Measurements from ENCODE around the gene RNF217.

Gene RNF217

DNA sequence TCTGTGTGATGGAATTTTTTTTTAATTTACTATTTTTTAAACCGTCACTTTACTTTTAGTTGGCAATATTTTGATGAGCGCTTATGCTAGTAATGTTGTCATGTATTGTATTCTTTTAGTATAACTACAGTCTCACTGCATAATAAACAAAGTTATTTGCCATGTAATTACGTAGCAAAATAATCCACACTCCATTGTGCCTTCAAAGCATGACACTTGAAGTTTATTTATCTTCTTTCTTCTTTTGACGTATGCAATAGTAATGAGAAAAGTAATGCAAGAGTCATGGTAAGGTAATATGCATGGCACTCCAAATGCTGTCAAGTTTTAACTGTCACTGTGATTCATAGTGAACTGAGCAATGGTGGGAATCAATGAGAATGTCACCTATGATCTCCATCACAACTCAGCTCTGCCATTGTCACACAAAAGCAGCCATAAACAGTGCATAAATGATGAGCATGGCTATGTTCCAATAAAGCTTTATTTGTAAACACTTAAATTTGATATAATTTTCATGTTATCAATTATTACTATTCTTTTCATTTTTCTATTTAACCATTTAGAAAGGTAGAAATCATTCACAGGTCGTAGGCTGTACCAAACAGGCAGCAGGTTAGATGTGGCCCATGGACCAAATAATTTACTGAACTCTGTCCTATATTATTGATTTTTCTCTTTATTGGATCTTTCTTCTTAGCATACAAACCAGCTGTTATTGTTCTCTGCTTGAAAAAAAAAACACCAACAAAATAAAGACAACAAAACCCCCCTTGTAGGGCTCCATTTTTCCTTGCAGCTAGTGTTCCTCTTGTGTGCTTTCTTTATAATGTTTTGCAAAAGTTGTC lies 27.1 kb downstream of the RNF217 start:
- no peak for DNase-seq (ENCODE audit: low read depth)

- no peak for DNase-seq (ENCODE audit: low read depth)
Measured at GRCh38 chr6:124990988-124991387, 28.8 kb downstream of the RNF217 start.

DNA sequence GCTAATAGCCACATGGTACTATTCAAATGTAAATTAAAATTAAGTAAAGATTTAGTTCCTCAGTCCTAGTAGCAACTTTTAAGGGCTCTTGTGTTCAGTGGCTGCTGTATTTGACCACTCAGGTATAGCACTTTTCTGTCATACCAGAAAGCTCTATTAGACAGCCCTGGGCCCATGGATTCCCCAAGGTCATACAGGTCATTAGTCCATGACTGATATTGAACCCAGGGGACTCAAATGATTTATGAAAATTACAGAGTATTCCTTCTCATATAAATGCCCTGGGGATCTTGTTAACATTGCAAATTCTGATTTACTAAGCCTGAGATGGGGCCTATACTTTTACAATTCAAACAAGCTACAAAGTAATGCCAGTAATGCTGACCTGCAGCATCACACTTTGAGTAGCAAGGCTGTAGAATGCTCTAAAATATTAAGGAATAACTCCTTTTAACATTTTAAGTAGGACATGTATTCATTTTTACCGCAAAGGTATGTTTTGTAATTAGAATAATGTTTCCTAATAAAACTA lies 29.6 kb downstream of the RNF217 start:
- DNase-seq (ENCODE audit: low read depth), result no peak

- DNase-seq (ENCODE audit: low read depth), result no peak
Measured at GRCh38 chr6:124993327-124993726, 31.1 kb downstream of the RNF217 start.

GRCh38 chr6:124994648-124995047 lies 32.4 kb downstream of the RNF217 start:
- no peak for DNase-seq (ENCODE audit: low read depth)

DNA sequence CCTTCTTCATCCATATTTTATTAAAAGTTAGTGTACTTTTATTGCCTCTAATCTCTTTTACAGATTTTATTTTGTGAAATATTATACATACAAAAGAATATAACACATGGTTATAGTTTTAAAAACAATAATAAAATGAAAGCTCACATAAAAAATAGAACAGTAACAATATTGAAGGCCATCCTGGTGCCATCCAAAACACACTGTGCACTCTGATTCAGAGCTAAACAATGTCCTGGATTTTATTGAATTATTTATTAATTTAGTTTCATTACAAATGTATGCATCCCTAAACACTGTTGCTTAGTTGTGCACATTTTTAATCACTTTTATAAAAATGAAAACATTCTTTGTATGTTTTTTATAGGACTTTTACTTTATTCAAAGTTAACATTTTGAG lies 32.9 kb downstream of the RNF217 start:
- DNase-seq (ENCODE audit: low read depth), result no peak

- DNase-seq (ENCODE audit: low read depth), result no peak
Measured at GRCh38 chr6:124995645-124996325, 33.5 kb downstream of the RNF217 start.

DNA sequence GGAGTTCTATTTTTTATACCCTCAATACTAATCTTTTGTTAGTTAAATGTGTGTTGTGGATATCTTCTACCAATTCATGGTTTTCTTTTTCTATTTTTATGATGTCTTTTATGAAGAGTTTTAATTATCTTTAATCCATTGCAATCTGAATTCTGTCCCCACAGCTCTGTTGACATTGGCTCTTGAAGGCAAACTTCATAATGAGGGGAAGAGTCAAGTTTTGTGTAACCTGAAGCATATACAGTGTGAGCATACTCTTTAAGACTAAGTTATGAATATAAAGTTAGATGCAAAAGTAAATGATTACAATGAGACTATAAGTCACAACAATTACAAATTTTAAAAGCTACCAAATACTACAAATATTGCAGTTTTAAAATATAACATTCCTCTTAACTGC lies 34.2 kb downstream of the RNF217 start:
- DNase-seq (ENCODE audit: low read depth), result no peak

GRCh38 chr6:124997196-124997875 lies 35.1 kb downstream of the RNF217 start:
- no peak for DNase-seq (ENCODE audit: low read depth)

GRCh38 chr6:124999105-124999764 lies 37.0 kb downstream of the RNF217 start:
- no peak for DNase-seq (ENCODE audit: low read depth)

- no peak for DNase-seq (ENCODE audit: low read depth)
Measured at GRCh38 chr6:125001684-125002405, 39.6 kb downstream of the RNF217 start.

- no peak for DNase-seq (ENCODE audit: low read depth)
Measured at GRCh38 chr6:125002406-125002741, 40.1 kb downstream of the RNF217 start.

DNA sequence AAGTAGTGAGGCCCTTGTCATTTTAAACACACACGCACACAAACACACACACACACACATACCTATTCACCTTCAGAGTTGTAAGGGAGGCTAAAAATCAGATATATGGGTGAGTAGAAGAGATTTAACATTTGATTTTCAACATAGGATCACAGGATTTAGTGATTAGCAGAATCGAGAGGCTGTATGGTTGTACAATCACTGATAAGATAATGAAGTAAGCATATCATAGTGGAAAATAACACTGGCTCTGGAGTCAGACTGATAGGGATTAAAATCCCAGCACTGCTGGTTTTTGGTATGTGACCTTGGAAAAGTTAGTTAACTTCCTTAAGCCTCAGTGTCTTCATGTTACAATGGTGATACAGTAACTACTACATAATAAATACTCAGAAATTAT lies 40.8 kb downstream of the RNF217 start:
- no peak for DNase-seq (ENCODE audit: low read depth)

GRCh38 chr6:125004198-125004597 lies 42.0 kb downstream of the RNF217 start:
- no peak for DNase-seq (ENCODE audit: low read depth)

- DNase-seq (ENCODE audit: low read depth), result no peak
Measured at GRCh38 chr6:125004797-125005595, 42.8 kb downstream of the RNF217 start.

DNA sequence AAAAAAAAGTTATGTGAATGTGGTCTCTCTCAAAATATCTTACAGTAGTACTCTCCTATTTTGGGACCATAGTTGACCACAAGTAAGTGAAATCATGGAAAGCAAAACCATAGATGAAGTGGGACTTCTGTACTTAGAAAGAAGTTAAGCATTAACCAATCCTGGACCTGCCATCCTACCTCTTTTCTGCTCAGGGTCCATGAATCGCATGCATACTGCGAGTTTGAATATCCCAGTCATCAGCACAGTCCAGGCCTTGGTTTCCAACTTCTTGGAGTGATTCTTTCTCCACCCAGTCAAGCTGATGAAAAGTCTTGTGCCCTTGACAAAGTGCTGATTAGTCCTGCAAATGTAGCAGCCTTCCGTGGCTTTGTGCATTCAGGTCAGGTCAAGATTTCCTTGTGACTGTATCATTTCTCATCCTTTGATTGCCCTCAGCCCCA lies 46.0 kb downstream of the RNF217 start:
- DNase-seq (ENCODE audit: low read depth), result no peak

GRCh38 chr6:125008957-125009356 lies 46.7 kb downstream of the RNF217 start:
- DNase-seq (ENCODE audit: low read depth), result no peak

DNA sequence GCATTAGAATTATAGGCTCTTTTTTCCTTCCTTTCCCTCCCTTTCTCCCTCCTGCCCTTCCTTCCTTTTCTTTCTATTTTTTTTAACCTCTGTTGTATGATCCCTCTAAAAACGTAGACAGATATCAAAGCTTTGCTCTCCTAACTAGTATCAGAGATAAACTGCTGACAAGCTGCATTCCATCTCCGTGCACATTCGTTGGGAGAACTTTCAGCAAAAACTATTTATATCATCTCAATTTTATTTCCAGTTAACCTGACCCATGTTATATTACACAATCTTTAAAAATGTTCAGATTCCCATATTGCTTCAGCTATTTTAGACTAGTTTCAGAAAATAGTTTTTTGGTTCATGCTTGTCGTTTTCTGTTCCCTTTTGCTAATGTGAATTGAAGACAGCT lies 47.3 kb downstream of the RNF217 start:
- no peak for DNase-seq (ENCODE audit: low read depth)

DNA sequence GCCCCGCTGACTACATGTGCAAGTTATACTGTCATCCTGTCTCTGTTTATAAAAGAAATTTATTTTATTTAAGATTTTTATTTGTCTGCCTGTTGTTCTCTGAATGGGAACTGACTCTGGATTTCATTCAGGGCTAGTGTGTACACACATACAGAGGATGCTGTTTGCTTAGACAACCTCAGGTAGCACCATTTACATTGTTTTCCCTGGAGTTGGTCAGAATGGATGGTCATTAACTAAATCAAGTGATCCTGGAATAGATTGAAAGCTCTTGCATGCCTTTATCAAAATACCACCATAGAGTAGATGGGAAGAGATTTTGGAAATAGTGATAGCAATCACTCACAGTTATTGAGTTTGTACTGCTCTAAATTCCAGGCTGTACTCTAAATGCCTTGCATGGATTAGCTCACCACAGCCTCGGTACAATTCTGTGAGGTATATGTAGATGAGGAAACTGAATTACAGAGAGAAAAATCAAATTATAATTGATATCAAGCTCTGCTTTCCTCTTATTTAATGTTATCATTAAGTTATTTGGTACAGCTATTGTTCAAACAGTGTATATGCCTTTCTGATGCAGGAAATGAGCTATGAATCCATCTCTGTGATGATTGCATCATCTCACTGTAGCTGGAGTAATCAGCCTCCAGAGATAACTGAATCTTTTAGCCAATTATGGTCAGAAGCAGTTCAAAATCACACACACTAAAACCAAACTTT lies 51.9 kb downstream of the RNF217 start:
- no peak for DNase-seq (ENCODE audit: low read depth)

DNA sequence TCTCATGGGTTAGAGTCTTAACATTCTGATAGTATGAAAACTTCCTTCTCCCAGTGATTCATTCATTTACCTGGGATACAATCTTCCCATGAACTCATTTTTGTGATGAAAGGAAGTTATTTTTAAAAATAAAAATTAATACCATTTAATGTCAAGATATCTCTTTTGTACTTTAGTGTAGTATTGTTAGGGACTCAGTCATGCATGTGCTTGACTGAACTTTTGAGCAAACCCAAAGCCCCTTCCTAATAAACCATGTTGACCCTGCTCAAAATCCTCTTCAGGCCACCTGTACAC lies 52.4 kb downstream of the RNF217 start:
- DNase-seq (ENCODE audit: low read depth), result no peak

Data from stimulated activated CD8-positive, alpha-beta memory T cell treated with anti-CD3 and anti-CD28 coated beads, Interleukin-15, amount 100 ng/mL, for 1 hour (primary cell).